K562 (cell line): ENCODE measurements around the gene OVOL1. TPM values are rescaled to one million over a fixed set of nuclear protein-coding genes. Genes with fewer than 3 reads are reported as not detected.

Experiments used
- ATF7 ChIP-seq: fragments of 450-650 bp; IDR thresholded peaks from 2 replicates; pipeline ENCODE4 v1.7.1; 2014; ENCODE audit warnings: mild to moderate bottlenecking, moderate library complexity
- BRF1 ChIP-seq: IDR thresholded peaks from 3 replicates; pipeline ENCODE4 v1.6.1; 2011; ENCODE audit warnings: borderline replicate concordance, mild to moderate bottlenecking; ENCODE audit not compliant: insufficient read length; ENCODE audit errors: extremely low read depth
- CBX2 ChIP-seq: fragments of 200-600 bp; sonication (generic); IDR thresholded peaks from one replicate; pipeline ENCODE4 v1.6.1; 2012; ENCODE audit warnings: mild to moderate bottlenecking, low read length, inconsistent platforms; ENCODE audit not compliant: insufficient read depth, poor library complexity, severe bottlenecking
- FOXP4 ChIP-seq: sonication (generic); formaldehyde crosslinking; IDR thresholded peaks from 2 replicates; pipeline ENCODE4 v1.8.0; 2022; ENCODE audit warnings: mild to moderate bottlenecking, missing genetic modification reagents, borderline replicate concordance
- HSF4 ChIP-seq: fragments of 250-450 bp; sonication (Bioruptor Pico); IDR thresholded peaks from 2 replicates; pipeline ENCODE4 v2.1.2; 2022; ENCODE audit warnings: mild to moderate bottlenecking, moderate library complexity, borderline replicate concordance
- LEF1 ChIP-seq: fragments of 450-650 bp; IDR thresholded peaks from 2 replicates; pipeline ENCODE4 v1.6.1; 2016; ENCODE audit warnings: mild to moderate bottlenecking
- NFE2L1 ChIP-seq: fragments of 450-650 bp; IDR thresholded peaks from 2 replicates; pipeline ENCODE4 v1.6.1; 2016; ENCODE audit warnings: missing genetic modification characterization, low read depth, mild to moderate bottlenecking, missing compliant biosample characterization, moderate library complexity, borderline replicate concordance
- RBM14 ChIP-seq: fragments of 200-400 bp; formaldehyde crosslinking; IDR thresholded peaks from 2 replicates; pipeline ENCODE4 v1.6.1; 2018; ENCODE audit warnings: low read depth, mild to moderate bottlenecking, low read length, moderate library complexity, borderline replicate concordance; ENCODE audit not compliant: insufficient read depth
- SREBF2 ChIP-seq: sonication (generic); formaldehyde crosslinking; IDR thresholded peaks from 2 replicates; pipeline ENCODE4 v1.4.0; 2020; ENCODE audit warnings: mild to moderate bottlenecking, missing genetic modification reagents
- TAL1 ChIP-seq: fragments of 450-650 bp; IDR thresholded peaks from 2 replicates; pipeline ENCODE4 v1.6.1; 2016; ENCODE audit warnings: mild to moderate bottlenecking
- TEAD4 ChIP-seq, 2 experiments: sonication (generic) in 1 of 2; formaldehyde crosslinking in 1 of 2; IDR thresholded peaks; 2 replicates each; pipeline versions ENCODE4 v1.6.1 to v1.8.0; 2012 to 2022; ENCODE audit warnings: borderline replicate concordance in 1 of 2, inconsistent platforms in 1 of 2, low read length in 1 of 2, mild to moderate bottlenecking in 1 of 2, missing genetic modification reagents in 1 of 2
- ZBTB12 ChIP-seq: fragments of 250-450 bp; sonication (Bioruptor Pico); IDR thresholded peaks from 2 replicates; pipeline ENCODE4 v1.4.0; 2020
- ZNF184 ChIP-seq: sonication (generic); formaldehyde crosslinking; IDR thresholded peaks from 2 replicates; pipeline ENCODE4 v1.5.0; 2020; ENCODE audit warnings: missing genetic modification reagents
- ZNF217 ChIP-seq: sonication (generic); formaldehyde crosslinking; IDR thresholded peaks from 2 replicates; pipeline ENCODE4 v1.8.0; 2022; ENCODE audit warnings: mild to moderate bottlenecking, missing genetic modification reagents
- ZNF655 ChIP-seq: fragments of 250-450 bp; sonication (Bioruptor Pico); IDR thresholded peaks from 2 replicates; pipeline ENCODE4 v1.5.0; 2021
- ZNF668 ChIP-seq: fragments of 250-450 bp; sonication (Bioruptor Pico); IDR thresholded peaks from 2 replicates; pipeline ENCODE4 v1.8.0; 2022; ENCODE audit warnings: mild to moderate bottlenecking, inconsistent platforms
- polyA plus RNA-seq, 8 experiments: library from polyadenylated mRNA; depleted of rRNA in 4 of 8; stranded (reverse) in 5 of 8; unstranded in 3 of 8; fragments of >200 nt; fragmentation: Nextera tagmentation in 2 of 8; fragmentation: Illumina TruSeq in 1 of 8; extraction: Ambion mirVana in 2 of 8; extraction: Trizol in 1 of 8; gene quantifications; 2 replicates each; pipeline versions ENCODE4 v1.2.1 to v1.2.3, GENCODE V29; 2011 to 2014; ENCODE audit warnings: inconsistent platforms in 1 of 8, missing spikeins in 1 of 8
- total RNA-seq, 7 experiments: library from RNA; depleted of rRNA in 6 of 7; stranded (reverse); fragments of >200 nt in 6 of 7; fragmentation: Illumina TruSeq in 2 of 7; extraction: Trizol in 2 of 7; gene quantifications; 2 replicates each; pipeline versions ENCODE4 v1.2.1 to v1.2.3, GENCODE V29; 2011 to 2021; ENCODE audit warnings: low replicate concordance in 1 of 7
- TF ChIP-seq, protein P1 (sequence below): fragments of 450-650 bp; formaldehyde crosslinking; IDR thresholded peaks from 2 replicates; pipeline ENCODE4 v1.4.0; 2020; ENCODE audit warnings: mild to moderate bottlenecking, moderate library complexity
- TF ChIP-seq, protein P2 (sequence below): sonication (generic); formaldehyde crosslinking; IDR thresholded peaks from 2 replicates; pipeline ENCODE4 v1.8.0; 2023; ENCODE audit warnings: mild to moderate bottlenecking, missing genetic modification reagents
- TF ChIP-seq, protein P3 (sequence below): IDR thresholded peaks from 2 replicates; pipeline ENCODE4 v1.6.1; 2012; ENCODE audit warnings: low read depth, low read length, improper control_type of control experiment, borderline replicate concordance

OVOL1 gene
- total and polyA plus RNA-seq, 9 of the 15 experiments (the other 6 are each of a cell fraction or from before 2014, with no cell fraction given): 0.09 TPM; not detected in 8

- no peak for TF ChIP-seq CBX2
- no peak for TF ChIP-seq ZNF655
- TF ChIP-seq ZBTB12 (CRISPR knock-in tag): no peak
- TF ChIP-seq FOXP4: no peak
- TF ChIP-seq RBM14: no peak
- TF ChIP-seq SREBF2 (CRISPR knock-in tag): no peak
- no peak for TF ChIP-seq ZNF184 (CRISPR knock-in tag)
- TF ChIP-seq BRF1: no peak
- TF ChIP-seq, protein P1, sequence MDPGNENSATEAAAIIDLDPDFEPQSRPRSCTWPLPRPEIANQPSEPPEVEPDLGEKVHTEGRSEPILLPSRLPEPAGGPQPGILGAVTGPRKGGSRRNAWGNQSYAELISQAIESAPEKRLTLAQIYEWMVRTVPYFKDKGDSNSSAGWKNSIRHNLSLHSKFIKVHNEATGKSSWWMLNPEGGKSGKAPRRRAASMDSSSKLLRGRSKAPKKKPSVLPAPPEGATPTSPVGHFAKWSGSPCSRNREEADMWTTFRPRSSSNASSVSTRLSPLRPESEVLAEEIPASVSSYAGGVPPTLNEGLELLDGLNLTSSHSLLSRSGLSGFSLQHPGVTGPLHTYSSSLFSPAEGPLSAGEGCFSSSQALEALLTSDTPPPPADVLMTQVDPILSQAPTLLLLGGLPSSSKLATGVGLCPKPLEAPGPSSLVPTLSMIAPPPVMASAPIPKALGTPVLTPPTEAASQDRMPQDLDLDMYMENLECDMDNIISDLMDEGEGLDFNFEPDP (CRISPR knock-in tag): no peak
- no peak for TF ChIP-seq ZNF668
- TF ChIP-seq TEAD4 (IDR thresholded peaks at IDR 0.05; ENCODE audit: low read length): peak; percentile 68; the same call in 1 of the 2 replicates
- no peak for TF ChIP-seq TEAD4 (CRISPR knock-in tag; IDR thresholded peaks at IDR 0.05; ENCODE audit: borderline replicate concordance)
- TF ChIP-seq HSF4 (CRISPR knock-in tag): no peak
- TF ChIP-seq TAL1: peak; percentile 58
- TF ChIP-seq LEF1: no peak
- TF ChIP-seq, protein P2, sequence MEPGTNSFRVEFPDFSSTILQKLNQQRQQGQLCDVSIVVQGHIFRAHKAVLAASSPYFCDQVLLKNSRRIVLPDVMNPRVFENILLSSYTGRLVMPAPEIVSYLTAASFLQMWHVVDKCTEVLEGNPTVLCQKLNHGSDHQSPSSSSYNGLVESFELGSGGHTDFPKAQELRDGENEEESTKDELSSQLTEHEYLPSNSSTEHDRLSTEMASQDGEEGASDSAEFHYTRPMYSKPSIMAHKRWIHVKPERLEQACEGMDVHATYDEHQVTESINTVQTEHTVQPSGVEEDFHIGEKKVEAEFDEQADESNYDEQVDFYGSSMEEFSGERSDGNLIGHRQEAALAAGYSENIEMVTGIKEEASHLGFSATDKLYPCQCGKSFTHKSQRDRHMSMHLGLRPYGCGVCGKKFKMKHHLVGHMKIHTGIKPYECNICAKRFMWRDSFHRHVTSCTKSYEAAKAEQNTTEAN (CRISPR knock-in tag): no peak
- no peak for TF ChIP-seq ZNF217
- no peak for TF ChIP-seq NFE2L1 (tag)
- TF ChIP-seq ATF7: no peak
- TF ChIP-seq, protein P3, sequence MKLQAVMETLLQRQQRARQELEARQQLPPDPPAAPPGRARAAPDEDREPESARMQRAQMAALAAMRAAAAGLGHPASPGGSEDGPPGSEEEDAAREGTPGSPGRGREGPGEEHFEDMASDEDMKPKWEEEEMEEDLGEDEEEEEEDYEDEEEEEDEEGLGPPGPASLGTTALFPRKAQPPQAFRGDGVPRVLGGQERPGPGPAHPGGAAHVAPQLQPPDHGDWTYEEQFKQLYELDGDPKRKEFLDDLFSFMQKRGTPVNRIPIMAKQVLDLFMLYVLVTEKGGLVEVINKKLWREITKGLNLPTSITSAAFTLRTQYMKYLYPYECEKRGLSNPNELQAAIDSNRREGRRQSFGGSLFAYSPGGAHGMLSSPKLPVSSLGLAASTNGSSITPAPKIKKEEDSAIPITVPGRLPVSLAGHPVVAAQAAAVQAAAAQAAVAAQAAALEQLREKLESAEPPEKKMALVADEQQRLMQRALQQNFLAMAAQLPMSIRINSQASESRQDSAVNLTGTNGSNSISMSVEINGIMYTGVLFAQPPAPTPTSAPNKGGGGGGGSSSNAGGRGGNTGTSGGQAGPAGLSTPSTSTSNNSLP: no peak
Measured at GRCh38 chr11:65806979-65807378, 20.1 kb downstream of the OVOL1 start (continued).
